Retina (tissue), 1 donor: ENCODE data around the gene TCAP.

Source experiments
- DNase-seq: peaks from one replicate; pipeline ENCODE4 v3.0.0-alpha.2; 2016

The TCAP gene

DNA sequence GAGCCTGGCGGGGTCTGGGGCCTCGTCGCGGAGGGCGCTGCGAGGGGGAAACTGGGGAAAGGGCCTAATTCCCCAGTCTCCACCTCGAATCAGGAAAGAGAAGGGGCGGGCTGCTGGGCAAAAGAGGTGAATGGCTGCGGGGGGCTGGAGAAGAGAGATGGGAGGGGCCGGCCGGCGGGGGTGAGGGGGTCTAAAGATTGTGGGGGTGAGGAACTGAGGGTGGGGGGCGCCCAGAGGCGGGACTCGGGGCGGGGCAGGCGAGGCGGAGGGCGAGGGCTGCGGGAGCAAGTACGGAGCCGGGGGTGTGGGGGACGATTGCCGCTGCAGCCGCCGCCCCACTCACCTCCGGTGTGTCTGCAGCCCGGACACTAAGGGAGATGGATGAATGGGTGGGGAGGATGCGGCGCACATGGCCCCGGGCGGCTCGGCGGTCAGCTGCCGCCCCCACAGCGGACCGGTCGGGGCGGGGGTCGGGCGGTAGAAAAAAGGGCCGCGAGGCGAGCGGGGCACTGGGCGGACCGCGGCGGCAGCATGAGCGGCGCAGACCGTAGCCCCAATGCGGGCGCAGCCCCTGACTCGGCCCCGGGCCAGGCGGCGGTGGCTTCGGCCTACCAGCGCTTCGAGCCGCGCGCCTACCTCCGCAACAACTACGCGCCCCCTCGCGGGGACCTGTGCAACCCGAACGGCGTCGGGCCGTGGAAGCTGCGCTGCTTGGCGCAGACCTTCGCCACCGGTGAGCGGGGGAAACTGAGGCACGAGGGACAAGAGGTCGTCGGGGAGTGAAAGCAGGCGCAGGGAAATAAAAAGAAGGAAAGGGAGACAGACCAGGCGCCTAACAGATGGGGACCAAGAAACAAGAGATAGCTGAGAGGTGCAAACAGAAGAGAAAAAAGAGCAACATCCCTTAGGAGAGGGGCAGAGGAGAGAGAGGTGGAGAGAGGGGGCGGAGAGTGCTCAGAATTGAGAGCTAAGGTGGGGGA lies 3.1 kb downstream of the TCAP start, which contains the start of gene PNMT:
TSS of gene PNMT (plus strand) at position 509 of the 980 bp plus-strand sequence. CDS start at position 532, 23 bp downstream.
- peak; percentile 82 for DNase-seq

DNA sequence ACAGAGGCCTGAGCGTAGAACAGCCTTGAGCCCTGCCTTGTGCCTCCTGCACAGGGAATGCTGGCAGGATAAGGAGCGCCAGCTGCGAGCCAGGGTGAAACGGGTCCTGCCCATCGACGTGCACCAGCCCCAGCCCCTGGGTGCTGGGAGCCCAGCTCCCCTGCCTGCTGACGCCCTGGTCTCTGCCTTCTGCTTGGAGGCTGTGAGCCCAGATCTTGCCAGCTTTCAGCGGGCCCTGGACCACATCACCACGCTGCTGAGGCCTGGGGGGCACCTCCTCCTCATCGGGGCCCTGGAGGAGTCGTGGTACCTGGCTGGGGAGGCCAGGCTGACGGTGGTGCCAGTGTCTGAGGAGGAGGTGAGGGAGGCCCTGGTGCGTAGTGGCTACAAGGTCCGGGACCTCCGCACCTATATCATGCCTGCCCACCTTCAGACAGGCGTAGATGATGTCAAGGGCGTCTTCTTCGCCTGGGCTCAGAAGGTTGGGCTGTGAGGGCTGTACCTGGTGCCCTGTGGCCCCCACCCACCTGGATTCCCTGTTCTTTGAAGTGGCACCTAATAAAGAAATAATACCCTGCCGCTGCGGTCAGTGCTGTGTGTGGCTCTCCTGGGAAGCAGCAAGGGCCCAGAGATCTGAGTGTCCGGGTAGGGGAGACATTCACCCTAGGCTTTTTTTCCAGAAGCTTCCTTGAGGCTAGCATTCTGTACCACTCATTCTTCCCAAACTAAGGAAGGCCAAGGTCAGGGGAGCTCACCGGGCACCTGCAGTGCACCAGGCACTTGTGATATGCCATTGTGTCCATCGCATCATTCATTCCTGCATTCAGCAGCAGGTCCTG lies 5.0 kb downstream of the TCAP start:
- no peak for DNase-seq

DNA sequence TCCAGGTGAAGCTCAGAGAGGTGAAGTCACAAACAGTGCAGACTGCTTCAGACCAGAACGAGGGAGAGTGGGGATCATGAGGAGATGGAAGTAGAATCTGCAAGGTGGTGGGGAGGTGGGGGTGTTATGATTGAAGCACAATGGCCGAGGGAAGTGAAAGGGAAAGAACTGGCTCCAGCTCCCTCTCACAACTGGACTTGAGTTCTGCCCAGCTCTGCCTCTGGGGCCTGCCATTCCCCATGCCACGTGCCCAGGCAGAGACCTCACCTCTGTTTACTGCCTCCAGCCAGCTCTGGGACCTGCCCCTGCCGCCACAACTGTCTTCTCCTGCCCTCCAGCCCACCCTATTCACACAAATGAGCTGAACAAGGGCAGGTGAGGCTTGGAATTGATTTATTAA lies 5.6 kb downstream of the TCAP start:
- no peak for DNase-seq

DNA sequence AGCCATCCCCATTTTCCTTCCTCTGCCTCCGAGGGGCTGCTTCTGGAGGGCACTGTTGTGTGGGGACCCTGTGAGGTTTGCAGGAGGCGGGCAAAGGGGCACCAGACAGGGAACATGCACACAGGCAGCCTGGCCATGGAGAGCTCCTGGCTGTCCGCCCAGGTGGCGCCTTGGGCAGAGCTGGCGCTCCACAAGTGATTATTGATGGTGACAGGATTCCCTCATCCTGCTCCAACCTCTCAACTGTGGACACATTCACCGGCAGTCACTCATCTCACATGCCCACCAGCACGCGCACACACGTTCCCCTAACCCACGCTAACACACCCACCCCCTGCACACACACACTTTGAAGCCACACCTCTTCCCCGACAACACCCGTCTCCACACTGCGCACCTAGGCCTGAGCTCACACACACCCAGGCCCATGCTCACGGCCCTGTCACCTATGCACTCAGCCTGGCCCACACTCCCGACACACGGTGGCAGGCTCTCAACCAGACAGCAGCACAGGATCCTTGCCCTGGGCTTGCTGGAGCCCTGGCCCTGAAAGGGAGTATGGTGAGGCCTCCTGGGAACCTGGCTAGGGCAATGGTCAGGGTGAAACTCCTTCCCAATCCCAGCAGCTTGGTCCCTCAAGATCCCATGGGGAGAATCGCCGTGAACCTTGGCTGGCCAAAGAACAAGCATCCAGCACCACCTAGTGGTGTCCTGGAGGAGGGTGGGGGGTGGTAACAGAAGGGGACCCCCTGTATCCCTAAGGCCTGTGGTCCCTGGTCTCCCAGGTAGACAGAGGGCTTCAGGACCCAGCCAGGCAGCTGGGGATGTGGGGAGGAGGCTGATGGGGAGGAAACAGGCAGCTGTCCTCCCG lies 6.7 kb downstream of the TCAP start:
- DNase-seq, result peak; percentile 65

- no peak for DNase-seq
Measured at GRCh38 chr17:39672522-39673334, 7.6 kb downstream of the TCAP start.

DNA sequence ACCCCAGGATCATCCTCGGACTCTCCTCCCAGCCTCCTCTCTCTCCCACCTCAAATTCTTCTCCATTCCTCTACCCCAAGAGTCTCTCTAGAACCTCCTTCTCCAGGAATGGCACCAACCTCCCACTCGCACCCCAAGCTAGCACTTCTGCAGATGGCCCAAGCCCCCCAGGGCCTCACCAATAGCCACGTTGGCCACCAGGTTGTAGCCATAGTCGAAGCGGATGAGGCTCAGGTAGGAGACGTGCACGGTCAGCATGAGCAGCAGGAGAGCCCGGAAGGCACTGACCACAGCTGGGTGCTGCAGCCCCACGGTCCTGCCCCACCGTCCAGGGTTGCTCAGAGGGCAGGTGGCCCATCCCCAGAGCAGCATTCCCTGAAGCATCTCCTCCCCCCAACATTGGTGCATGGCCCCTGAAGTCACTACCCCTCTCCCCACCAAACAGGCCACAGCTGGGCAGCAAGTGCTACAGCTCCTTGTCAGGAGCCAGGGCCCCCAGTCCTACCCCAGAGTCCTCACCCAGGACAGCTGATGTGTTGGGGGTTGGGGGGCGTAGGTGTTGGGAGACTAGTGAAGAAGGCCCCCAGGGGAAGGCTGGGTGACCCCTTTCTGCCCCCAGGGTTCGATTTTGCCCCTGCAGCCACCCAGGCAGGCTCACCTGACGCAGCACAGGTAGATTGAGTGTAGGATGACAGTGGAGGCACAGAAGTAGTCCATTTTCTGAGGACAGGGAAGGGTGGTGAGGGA lies 8.4 kb downstream of the TCAP start:
- no peak for DNase-seq

DNA sequence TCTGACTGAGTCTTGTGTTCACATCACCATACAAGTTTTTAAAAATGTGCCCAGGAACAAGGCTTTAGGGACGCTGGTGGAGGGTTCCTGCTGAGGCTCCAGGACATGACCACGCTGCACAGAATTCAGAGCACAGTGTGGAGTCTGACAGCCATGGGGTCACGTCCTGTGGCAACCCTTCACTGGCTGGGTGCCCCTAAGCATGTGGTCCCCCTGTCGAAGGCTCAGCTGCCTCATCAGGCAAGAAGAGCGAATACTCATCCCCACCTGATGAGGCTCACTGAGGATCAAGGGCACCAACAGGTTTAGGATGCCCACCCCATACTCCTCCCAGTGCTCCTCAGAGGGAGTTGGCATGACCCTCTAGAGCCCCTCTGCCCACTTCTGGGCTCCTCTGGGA lies 9.0 kb downstream of the TCAP start:
- DNase-seq, result no peak

DNA sequence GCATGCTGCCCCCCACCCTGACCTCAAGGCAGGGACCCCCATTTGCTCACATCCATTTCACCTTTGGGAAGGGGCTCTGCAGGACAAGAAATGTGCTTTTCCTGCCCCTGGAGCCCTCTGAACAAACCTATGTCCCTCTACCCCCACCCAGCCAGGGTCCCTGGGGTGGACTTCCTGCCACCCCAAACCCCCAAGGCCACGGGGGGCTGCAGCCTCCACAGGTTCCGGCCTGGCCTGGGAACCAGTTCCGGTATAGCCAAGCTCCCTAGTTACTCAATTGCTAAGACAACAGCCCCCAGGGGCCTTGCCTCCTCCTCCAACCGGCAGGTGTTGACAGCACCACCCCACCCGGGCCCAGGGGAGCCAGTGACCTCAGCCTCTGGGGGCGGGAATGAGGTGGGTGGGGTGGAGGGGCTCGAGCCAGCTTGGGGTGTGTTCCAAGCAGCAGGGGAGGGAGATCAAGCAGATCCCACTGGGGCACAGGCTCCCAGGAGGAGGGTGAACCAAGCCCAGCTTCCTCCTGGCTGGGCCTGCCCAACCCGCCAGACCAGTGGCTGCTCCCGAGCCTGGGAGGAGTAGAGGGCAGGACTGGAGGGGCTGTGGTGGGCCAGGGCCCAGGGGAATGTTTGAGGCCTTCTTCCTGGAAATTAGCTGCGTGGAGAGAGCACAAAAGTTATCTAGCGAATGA lies 9.7 kb downstream of the TCAP start:
- DNase-seq, result no peak

DNA sequence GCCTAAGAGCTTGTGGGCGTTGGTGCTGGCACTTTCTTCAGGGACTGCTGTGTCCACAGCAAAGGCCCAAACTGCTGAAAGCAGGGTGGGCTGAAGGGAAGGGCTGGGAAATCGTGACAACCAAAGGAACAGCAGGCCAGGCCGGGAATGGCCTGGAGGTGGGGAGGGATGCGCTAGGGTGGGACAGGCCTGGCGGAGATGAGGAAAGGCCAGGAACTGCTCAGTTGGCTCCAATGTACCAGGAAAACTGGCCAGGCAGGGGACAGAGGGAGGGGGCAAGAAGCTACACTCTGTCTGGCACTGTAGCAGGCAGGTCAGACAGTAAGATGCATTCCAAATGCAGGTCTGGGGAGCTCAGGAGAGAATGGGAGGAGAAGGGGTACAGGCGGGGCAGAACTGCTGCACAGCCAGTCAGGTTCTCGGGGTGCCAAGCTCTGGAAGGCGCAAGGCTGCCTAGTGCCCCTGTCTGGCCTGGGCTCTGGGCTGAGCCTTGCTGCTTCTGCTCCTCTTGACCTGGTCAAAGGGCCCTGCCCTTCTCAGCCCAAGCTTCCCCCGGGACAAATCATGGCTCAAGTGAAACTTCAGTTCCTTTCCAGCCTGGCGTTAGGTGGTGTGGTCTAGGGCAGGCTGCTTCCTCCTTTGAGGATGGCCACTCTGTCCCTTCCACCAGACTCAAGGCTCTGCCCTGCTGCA lies 10.4 kb downstream of the TCAP start:
- DNase-seq, result no peak

DNA sequence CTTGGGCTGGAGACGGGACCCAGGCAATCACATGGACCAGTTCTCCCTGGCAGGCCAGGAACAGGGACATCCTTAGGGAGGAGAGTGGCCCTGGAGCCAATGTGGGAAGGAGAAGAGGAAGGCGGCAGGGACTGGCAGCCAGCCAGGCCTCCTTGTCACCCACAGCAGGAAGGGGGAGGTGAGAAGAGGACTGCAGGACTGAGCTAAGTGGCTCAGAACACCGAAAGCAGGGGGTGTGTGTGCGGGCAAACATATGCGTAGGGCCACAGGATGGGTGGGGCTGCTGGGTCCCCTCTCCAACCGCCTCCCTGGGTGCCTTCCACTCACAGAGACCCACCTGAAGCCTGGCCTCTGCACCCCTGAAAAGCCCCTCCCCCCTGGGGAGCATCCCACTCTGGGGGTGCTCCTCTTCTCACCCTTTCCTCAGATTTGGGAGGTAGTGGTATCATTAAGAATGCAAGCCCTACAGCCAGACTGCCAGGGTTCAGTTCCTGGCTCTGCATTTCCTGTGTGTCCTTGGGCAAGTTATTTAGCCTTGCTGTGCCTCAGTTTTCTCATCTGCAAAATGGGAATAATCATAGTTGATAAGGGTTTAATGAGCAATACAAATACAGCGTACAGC lies 11.2 kb downstream of the TCAP start:
- DNase-seq, result no peak

GRCh38 chr17:39677072-39677471 lies 11.9 kb downstream of the TCAP start:
- DNase-seq, result no peak

DNA sequence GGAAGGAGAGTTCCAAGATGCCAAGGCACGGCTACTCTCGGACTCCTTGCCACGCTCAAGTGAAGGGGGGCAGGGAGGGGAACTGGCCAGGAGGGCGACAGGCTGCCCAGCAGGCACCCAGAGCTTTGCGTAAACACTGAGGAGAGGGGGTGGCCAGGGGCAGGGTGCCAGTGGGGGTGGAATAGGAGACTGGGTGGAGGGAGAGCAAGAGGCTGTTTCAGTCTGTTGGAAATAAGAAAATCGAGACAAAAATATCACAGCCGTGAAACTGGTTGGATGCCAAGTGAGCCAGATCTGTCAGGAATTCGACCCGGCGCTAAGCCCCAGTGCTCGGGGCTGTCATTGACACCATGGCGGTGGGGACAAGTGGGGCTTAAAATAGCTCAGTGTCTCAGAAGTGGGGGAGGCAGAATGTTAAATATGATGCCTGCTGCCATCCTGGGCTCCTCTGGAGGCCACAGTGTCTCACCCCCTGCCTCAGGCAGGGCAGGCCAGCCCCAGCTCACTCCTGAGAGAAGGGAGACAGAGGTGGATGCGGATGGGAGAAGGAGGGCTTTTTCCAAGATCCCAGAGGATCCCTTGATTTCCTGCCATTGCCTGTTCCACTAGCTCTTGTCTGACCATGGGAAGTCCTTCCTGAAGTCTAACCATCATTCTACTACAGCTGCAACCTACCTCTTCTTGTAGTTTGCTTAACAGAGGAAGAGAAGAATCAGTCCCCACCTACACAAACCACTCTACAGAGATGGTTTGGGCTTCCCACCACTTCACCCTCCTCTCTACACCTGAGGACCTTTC lies 12.6 kb downstream of the TCAP start:
- no peak for DNase-seq

DNA sequence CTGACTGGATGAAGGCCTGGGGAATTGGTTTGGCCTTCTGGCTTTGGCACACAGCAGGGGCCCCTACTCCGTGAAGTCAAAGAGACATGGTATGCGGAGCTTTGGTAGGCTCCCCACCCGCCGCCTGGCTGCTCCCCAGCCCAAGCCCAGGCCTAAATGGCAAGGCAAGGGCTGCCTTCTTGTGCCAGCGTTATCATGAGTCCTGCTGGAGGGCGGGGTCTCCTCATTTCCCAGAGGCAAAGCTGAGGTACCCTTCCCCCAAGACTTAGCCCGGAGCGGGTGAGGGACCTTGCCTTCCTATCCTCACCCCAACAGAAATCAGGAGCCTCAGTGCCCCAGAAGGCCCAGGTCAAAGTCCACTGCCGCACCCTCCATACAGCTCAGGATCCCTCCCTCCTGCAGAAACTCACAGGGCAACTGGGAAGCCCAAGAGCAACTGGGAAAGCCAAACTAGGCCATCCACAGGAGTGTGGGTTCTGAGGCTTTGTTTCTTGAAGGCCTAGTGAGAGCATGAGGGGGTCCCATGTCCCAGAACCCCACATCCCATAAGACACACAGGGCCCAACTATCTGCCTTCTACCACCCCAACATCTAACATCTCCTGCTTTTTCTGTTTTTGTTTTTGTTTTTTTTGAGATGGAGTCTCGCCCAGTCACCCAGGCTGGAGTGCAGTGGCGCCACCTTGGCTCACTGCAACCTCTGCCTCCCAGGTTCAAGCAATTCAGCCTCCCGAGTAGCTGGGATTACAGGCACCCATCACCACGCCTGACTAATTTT lies 13.4 kb downstream of the TCAP start:
- no peak for DNase-seq

GRCh38 chr17:39679521-39680192 lies 14.5 kb downstream of the TCAP start:
- DNase-seq, result no peak

DNA sequence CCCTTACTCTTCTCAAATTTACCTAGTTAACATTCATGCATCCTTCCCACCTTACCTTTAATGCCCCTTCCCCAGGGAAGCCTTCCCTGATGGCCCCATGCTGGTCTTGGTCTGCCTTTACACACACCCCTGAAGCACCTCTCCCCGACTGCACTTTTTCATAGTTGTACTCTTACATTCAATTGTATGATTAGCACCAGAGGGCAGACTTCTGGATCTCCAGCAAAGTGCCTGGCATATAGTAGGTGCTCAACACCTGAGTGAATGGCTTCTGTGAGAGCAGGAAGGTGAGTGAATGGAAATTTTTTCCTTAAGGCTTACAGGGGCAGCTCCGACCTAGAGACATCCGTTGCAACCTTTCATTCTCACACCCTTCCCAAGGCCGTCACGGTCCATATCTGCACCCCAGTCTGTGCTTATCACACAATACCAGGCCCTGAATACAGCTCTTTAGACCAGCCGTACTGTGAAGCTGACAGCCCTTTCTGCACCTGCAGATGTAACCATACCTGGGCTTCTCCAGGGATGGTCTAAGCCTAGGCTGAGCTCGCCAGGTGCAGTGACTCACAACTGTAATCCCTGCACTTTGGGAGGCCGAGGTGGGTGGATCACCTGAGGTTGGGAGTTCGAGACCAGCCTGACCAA lies 18.3 kb downstream of the TCAP start:
- DNase-seq, result no peak
